Neural cell (in vitro differentiated cells): Measurements from ENCODE around the gene ARHGEF37. TPM values are rescaled to one million over a fixed set of nuclear protein-coding genes. Genes with fewer than 3 reads are reported as not detected.

Source experiments
- H2AFZ ChIP-seq: fragments of 200-600, 300-800 bp; sonication (generic), shearing (Covaris generic); 2 replicates; pipeline ENCODE4 v1.6.0; 2014; ENCODE audit warnings: low read depth, mild to moderate bottlenecking, antibody characterized with exemption, low read length, moderate library complexity
- H3F3A ChIP-seq: fragments of 200-600 bp; shearing (Covaris generic); 2 replicates; pipeline ENCODE4 v1.6.1; 2016; ENCODE audit warnings: mild to moderate bottlenecking, moderate library complexity, mixed read lengths, antibody characterized with exemption, low read length; ENCODE audit not compliant: insufficient read depth, poor library complexity, severe bottlenecking
- H3K27ac ChIP-seq: fragments of 200-600, 300-800 bp; sonication (generic), shearing (Covaris generic); 2 replicates; pipeline ENCODE4 v1.5.1; 2014; ENCODE audit warnings: mild to moderate bottlenecking, low read length, moderate library complexity
- H3K27me3 ChIP-seq: fragments of 300-800, 200-600 bp; sonication (generic), shearing (Covaris generic); 2 replicates; pipeline ENCODE4 v1.6.0; 2014; ENCODE audit warnings: mild to moderate bottlenecking, low read depth, low read length, moderate library complexity; ENCODE audit not compliant: insufficient read depth
- H3K36me3 ChIP-seq: fragments of 300-800, 200-600 bp; sonication (generic), shearing (Covaris generic); 2 replicates; pipeline ENCODE4 v1.5.1; 2014; ENCODE audit warnings: mild to moderate bottlenecking, antibody characterized with exemption, low read length, moderate library complexity; ENCODE audit not compliant: insufficient read depth
- H3K4me2 ChIP-seq: fragments of 300-800, 200-600 bp; sonication (generic), shearing (Covaris generic); 2 replicates; pipeline ENCODE4 v1.6.0; 2014; ENCODE audit warnings: mild to moderate bottlenecking, low read length
- H3K4me3 ChIP-seq: fragments of 300-800, 200-600 bp; sonication (generic), shearing (Covaris generic); 2 replicates; pipeline ENCODE4 v1.5.1; 2014; ENCODE audit warnings: mild to moderate bottlenecking, low read length, moderate library complexity
- H3K79me2 ChIP-seq: fragments of 200-600 bp; shearing (Covaris generic); replicated peaks from 2 replicates; pipeline ENCODE4 v1.6.0; 2014; ENCODE audit warnings: mild to moderate bottlenecking, low read length, moderate library complexity; ENCODE audit not compliant: insufficient read depth
- H3K9ac ChIP-seq: fragments of 300-800, 200-600 bp; sonication (generic), shearing (Covaris generic); 2 replicates; pipeline ENCODE4 v1.6.1; 2016; ENCODE audit warnings: mild to moderate bottlenecking, low read length, mixed read lengths
- H3K9me2 ChIP-seq: fragments of 200-600 bp; shearing (Covaris generic); 2 replicates; pipeline ENCODE4 v1.6.1; 2016; ENCODE audit warnings: mild to moderate bottlenecking, low read length, mixed read lengths; ENCODE audit not compliant: insufficient read depth
- H3K9me3 ChIP-seq: fragments of 200-600, 300-800 bp; sonication (generic), shearing (Covaris generic); 2 replicates; pipeline ENCODE4 v1.6.1; 2016; ENCODE audit warnings: mild to moderate bottlenecking, mixed run types, low read length, moderate library complexity, mixed read lengths
- H4K20me1 ChIP-seq: fragments of 200-600 bp; shearing (Covaris generic); 2 replicates; pipeline ENCODE4 v1.6.1; 2016; ENCODE audit warnings: mild to moderate bottlenecking, mixed run types; ENCODE audit not compliant: insufficient read depth
- EP300 ChIP-seq: fragments of 450-650 bp; conservative IDR thresholded peaks from 2 replicates; pipeline ENCODE4 v1.6.1; 2014; ENCODE audit warnings: antibody characterized with exemption, mild to moderate bottlenecking, moderate library complexity; ENCODE audit not compliant: poor library complexity, severe bottlenecking
- EZH2 ChIP-seq: fragments of 200-600, 300-800 bp; shearing (Covaris generic), sonication (generic); IDR thresholded peaks from 2 replicates; pipeline ENCODE4 v1.6.1; 2014; ENCODE audit warnings: antibody characterized with exemption, low read length, borderline replicate concordance, mild to moderate bottlenecking; ENCODE audit not compliant: insufficient read depth, poor library complexity, severe bottlenecking
- MXI1 ChIP-seq: fragments of 450-650 bp; conservative IDR thresholded peaks from 2 replicates; pipeline ENCODE4 v1.6.1; 2014; ENCODE audit warnings: antibody characterized with exemption, mild to moderate bottlenecking; ENCODE audit not compliant: poor library complexity, severe bottlenecking
- POLR2AphosphoS5 ChIP-seq: IDR thresholded peaks from 2 replicates; pipeline ENCODE4 v1.6.1; 2012
- RAD21 ChIP-seq: fragments of 450-650 bp; conservative IDR thresholded peaks from 2 replicates; pipeline ENCODE4 v1.6.1; 2014; ENCODE audit warnings: antibody characterized with exemption, mild to moderate bottlenecking, moderate library complexity
- SMC3 ChIP-seq: fragments of 450-650 bp; conservative IDR thresholded peaks from 2 replicates; pipeline ENCODE4 v1.6.1; 2014; ENCODE audit warnings: antibody characterized with exemption, mild to moderate bottlenecking, moderate library complexity; ENCODE audit not compliant: poor library complexity
- TAF1 ChIP-seq: IDR thresholded peaks from 2 replicates; pipeline ENCODE4 v1.6.1; 2012; ENCODE audit warnings: low read depth
- polyA plus RNA-seq: library from polyadenylated mRNA; depleted of rRNA; stranded (reverse); fragments of >200 nt; gene quantifications from 2 replicates; pipeline ENCODE4 v1.2.3, GENCODE V29; 2014
- TF ChIP-seq, protein P1 (sequence below): fragments of 450-650 bp; IDR thresholded peaks from 2 replicates; pipeline ENCODE4 v1.5.1; 2014; ENCODE audit warnings: antibody characterized with exemption, mild to moderate bottlenecking, moderate library complexity; ENCODE audit not compliant: poor library complexity, severe bottlenecking
- TF ChIP-seq, protein P2 (sequence below): IDR thresholded peaks from 2 replicates; pipeline ENCODE4 v1.6.1; 2012; ENCODE audit warnings: borderline replicate concordance

Gene ARHGEF37
- polyA plus RNA-seq, 1 donor from 2014 or later, result 0.53 TPM

DNA sequence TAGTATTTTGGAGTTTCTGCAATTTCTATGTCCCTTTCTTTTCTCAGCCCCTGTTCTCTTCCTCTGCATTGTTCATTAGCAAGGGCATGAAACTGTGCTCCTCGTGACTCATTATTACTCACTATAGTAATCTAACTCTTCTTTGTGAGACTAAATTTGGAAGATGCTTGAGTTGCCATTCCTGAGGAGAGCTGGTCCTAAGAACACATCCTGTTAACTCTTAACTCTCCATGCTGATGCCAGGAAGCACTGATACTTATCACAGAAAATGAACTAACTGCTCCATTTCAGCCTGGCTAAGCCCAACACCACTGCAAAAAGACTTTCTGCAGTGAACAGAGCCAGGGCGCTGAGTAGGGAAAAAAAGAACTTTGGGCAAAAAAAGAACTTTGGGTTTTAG lies 19.4 kb upstream of the ARHGEF37 start:
- no peak overlapping the region for H3K4me2 ChIP-seq
- no peak overlapping the region for H3K9ac ChIP-seq
- H2AFZ ChIP-seq, result no peak overlapping the region
- H3F3A ChIP-seq, result no peaks in the 10 kb centered on the region
- no peaks in the 10 kb centered on the region for H3K9me2 ChIP-seq
- no peaks in the 10 kb centered on the region for H3K79me2 ChIP-seq
- H3K9me3 ChIP-seq, result no peaks in the 10 kb centered on the region
- no peaks in the 10 kb centered on the region for H3K27me3 ChIP-seq
- no peaks in the 10 kb centered on the region for H3K36me3 ChIP-seq
- H3K27ac ChIP-seq, result no peak overlapping the region
- H3K4me3 ChIP-seq, result no peak overlapping the region
- no peaks in the 10 kb centered on the region for H4K20me1 ChIP-seq
- TF ChIP-seq, protein P1, sequence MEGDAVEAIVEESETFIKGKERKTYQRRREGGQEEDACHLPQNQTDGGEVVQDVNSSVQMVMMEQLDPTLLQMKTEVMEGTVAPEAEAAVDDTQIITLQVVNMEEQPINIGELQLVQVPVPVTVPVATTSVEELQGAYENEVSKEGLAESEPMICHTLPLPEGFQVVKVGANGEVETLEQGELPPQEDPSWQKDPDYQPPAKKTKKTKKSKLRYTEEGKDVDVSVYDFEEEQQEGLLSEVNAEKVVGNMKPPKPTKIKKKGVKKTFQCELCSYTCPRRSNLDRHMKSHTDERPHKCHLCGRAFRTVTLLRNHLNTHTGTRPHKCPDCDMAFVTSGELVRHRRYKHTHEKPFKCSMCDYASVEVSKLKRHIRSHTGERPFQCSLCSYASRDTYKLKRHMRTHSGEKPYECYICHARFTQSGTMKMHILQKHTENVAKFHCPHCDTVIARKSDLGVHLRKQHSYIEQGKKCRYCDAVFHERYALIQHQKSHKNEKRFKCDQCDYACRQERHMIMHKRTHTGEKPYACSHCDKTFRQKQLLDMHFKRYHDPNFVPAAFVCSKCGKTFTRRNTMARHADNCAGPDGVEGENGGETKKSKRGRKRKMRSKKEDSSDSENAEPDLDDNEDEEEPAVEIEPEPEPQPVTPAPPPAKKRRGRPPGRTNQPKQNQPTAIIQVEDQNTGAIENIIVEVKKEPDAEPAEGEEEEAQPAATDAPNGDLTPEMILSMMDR, result no peak
- TF ChIP-seq RAD21 (no peak), SMC3 (no peak), POLR2AphosphoS5 (no peak), EP300 (no peak), TAF1 (no peak), MXI1 (no peak), EZH2 (no peak)
- TF ChIP-seq, protein P2, sequence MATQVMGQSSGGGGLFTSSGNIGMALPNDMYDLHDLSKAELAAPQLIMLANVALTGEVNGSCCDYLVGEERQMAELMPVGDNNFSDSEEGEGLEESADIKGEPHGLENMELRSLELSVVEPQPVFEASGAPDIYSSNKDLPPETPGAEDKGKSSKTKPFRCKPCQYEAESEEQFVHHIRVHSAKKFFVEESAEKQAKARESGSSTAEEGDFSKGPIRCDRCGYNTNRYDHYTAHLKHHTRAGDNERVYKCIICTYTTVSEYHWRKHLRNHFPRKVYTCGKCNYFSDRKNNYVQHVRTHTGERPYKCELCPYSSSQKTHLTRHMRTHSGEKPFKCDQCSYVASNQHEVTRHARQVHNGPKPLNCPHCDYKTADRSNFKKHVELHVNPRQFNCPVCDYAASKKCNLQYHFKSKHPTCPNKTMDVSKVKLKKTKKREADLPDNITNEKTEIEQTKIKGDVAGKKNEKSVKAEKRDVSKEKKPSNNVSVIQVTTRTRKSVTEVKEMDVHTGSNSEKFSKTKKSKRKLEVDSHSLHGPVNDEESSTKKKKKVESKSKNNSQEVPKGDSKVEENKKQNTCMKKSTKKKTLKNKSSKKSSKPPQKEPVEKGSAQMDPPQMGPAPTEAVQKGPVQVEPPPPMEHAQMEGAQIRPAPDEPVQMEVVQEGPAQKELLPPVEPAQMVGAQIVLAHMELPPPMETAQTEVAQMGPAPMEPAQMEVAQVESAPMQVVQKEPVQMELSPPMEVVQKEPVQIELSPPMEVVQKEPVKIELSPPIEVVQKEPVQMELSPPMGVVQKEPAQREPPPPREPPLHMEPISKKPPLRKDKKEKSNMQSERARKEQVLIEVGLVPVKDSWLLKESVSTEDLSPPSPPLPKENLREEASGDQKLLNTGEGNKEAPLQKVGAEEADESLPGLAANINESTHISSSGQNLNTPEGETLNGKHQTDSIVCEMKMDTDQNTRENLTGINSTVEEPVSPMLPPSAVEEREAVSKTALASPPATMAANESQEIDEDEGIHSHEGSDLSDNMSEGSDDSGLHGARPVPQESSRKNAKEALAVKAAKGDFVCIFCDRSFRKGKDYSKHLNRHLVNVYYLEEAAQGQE, result no peak

DNA sequence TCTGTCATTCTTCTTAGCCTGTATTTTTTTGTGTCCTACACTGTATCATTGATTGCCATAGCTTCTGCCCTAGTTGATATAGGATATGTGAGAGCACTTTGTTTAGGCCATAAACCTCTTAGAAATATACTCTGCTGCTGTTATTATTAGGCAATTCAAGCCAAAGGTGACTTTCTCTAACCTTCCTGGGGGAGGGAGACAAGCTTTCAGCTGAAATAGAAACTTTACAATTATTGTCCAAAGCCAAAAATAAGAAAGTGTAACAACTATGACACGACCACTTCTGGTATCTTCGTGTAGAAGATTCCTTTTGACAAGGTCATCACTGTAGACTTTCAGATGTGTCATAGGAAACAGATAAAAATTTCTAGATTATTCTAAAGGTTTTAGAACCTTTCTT lies 17.8 kb upstream of the ARHGEF37 start:
- Histone ChIP-seq H3K79me2 (no peaks in the 10 kb centered on the region), H3K27me3 (no peaks in the 10 kb centered on the region), H3K4me3 (no peak overlapping the region), H3K4me2 (no peak overlapping the region), H2AFZ (no peak overlapping the region), H3K27ac (no peak overlapping the region), H3K9me2 (no peaks in the 10 kb centered on the region), H3K36me3 (no peaks in the 10 kb centered on the region), H3F3A (no peaks in the 10 kb centered on the region), H3K9me3 (no peaks in the 10 kb centered on the region), H3K9ac (no peak overlapping the region), H4K20me1 (no peaks in the 10 kb centered on the region)
- TF ChIP-seq, protein P1, result no peak
- TF ChIP-seq SMC3 (no peak), EP300 (no peak)
